Stomach (tissue), 9 donors: ENCODE data around the gene PANX3. TPM values are rescaled to one million over a fixed set of nuclear protein-coding genes. Genes with fewer than 3 reads are reported as not detected.
A peak's percentile ranks its signal among the peaks of the same experiment; 100 is the strongest.

Experiments used
- DNase-seq, 2 donors: peaks; one replicate each; pipeline versions ENCODE4 v3.0.0 to v3.0.0-alpha.2; 2013 to 2019
- H3K27ac ChIP-seq, 5 donors: fragments of 200-600 bp in 4 of 5; sonication (generic) in 4 of 5; one replicate each; pipeline ENCODE4 v1.5.1; 2013 to 2019; ENCODE audit warnings: mild to moderate bottlenecking in 1 of 5, moderate library complexity in 1 of 5
- H3K27me3 ChIP-seq, 3 donors: fragments of 200-600 bp; sonication (generic); one replicate each; pipeline ENCODE4 v1.5.1; 2017 to 2019; ENCODE audit warnings: mixed run types in 1 of 3
- H3K36me3 ChIP-seq, 4 donors: fragments of 200-600 bp; sonication (generic); 1 replicate in 3 of 4; 2 replicates in 1 of 4; pipeline ENCODE4 v1.5.1; 2016 to 2019
- H3K4me1 ChIP-seq, 4 donors: fragments of 200-600 bp; sonication (generic); one replicate each; pipeline ENCODE4 v1.5.1; 2016 to 2019
- H3K4me3 ChIP-seq, 4 donors: fragments of 200-600 bp; sonication (generic) in 3 of 4; one replicate each; pipeline ENCODE4 v1.5.1; 2016 to 2019; ENCODE audit warnings: mild to moderate bottlenecking in 1 of 4
- H3K9me3 ChIP-seq, 4 donors: fragments of 200-600 bp; sonication (generic); one replicate each; pipeline ENCODE4 v1.5.1; 2016 to 2019
- EP300 ChIP-seq: sonication (generic); formaldehyde crosslinking; IDR thresholded peaks from one replicate; pipeline ENCODE4 v1.6.1; 2017; ENCODE audit warnings: antibody characterized with exemption
- POLR2A ChIP-seq, 4 donors: fragments of 450-650 bp; IDR thresholded peaks; one replicate each; pipeline ENCODE4 v1.6.1; 2016; ENCODE audit warnings: antibody characterized with exemption in 4 of 4, control low read depth in 2 of 4, mild to moderate bottlenecking in 1 of 4, moderate library complexity in 1 of 4
- POLR2AphosphoS5 ChIP-seq, 3 donors: sonication (generic); formaldehyde crosslinking; IDR thresholded peaks; one replicate each; pipeline ENCODE4 v1.6.1; 2016; ENCODE audit warnings: antibody characterized with exemption in 3 of 3
- WGBS, 5 donors: extraction: QIAGEN DNeasy Blood & Tissue Kit in 3 of 5; methylation state at CpG; one replicate each; pipeline versions ENCODE4 v1.1.5 to v1.1.7; 2013 to 2018; 5-methylcytosine and 5-hydroxymethylcytosine counted together
- intact Hi-C: fragments of 100-400 bp; cut with DNase I; formaldehyde crosslinking; loops from one replicate; pipeline ENCODE4 v1.15.1; 2023; ENCODE audit warnings: low total_unique reads
- polyA plus RNA-seq, 3 donors: library from polyadenylated mRNA; stranded (reverse); fragments of 200-250 nt; gene quantifications; one replicate each; pipeline ENCODE4 v1.2.3, GENCODE V29; 2013
- total RNA-seq, 5 donors: library from RNA; depleted of rRNA; stranded (reverse); fragments of >200 nt; gene quantifications; one replicate each; pipeline versions ENCODE4 v1.1.0 to v1.2.3, GENCODE V29; 2014 to 2016
- TF ChIP-seq, protein P1 (sequence below), 7 experiments: fragments of 450-650 bp in 4 of 7; fragments of 200-600 bp in 3 of 7; sonication (generic) in 3 of 7; IDR thresholded peaks; one replicate each; pipeline ENCODE4 v1.5.1; 2016 to 2019; ENCODE audit warnings: antibody characterized with exemption in 7 of 7, control low read depth in 2 of 7, mild to moderate bottlenecking in 1 of 7
- donor health status: healthy with polysubstance abuse.
- donor health status: Bipolar disorder and iron deficiency.
- donor health status: healthy.

Gene PANX3
- total and polyA plus RNA-seq, 8 donors, result not detected

DNA sequence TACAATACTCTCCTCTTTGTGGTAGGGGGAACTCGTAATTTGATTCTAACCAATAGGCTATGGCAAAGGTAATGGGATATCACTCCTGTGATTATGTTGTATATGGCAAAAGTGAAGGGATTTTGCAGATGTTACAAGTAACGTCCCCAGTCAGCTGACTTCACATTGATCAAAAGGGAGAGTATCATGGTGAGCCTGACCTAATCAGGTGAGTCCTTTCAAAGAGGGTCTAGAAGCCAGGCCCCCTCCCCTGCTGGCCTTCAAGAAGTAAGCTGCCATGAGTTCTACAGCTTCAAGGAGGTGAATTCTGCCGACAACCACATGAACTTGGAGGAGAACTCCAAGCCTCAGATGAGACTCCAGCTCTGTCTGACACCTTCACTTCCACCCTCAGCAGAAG is 31.4 kb downstream of the PANX3 start:
- intact Hi-C loops, result no loop called here
- Histone ChIP-seq H3K4me3 (no peak overlapping the region), H3K4me1 (peaks cover 0 to 8% (median 6%) of the 10 kb centered on the region in 4 donors), H3K27me3 (no peaks in the 10 kb centered on the region), H3K9me3 (no peaks in the 10 kb centered on the region), H3K36me3 (peaks cover 5 to 40% (median 27%) of the 10 kb centered on the region in 4 donors), H3K27ac (no peak overlapping the region)
- DNase-seq, result no peak
- TF ChIP-seq, protein P1, sequence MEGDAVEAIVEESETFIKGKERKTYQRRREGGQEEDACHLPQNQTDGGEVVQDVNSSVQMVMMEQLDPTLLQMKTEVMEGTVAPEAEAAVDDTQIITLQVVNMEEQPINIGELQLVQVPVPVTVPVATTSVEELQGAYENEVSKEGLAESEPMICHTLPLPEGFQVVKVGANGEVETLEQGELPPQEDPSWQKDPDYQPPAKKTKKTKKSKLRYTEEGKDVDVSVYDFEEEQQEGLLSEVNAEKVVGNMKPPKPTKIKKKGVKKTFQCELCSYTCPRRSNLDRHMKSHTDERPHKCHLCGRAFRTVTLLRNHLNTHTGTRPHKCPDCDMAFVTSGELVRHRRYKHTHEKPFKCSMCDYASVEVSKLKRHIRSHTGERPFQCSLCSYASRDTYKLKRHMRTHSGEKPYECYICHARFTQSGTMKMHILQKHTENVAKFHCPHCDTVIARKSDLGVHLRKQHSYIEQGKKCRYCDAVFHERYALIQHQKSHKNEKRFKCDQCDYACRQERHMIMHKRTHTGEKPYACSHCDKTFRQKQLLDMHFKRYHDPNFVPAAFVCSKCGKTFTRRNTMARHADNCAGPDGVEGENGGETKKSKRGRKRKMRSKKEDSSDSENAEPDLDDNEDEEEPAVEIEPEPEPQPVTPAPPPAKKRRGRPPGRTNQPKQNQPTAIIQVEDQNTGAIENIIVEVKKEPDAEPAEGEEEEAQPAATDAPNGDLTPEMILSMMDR (IDR thresholded peaks at IDR 0.05), result no peak
- TF ChIP-seq POLR2A (IDR thresholded peaks at IDR 0.05) (no peak), EP300 (no peak), POLR2AphosphoS5 (IDR thresholded peaks at IDR 0.05) (no peak)
- WGBS, 5 donors, result 88 to 95% (median 94%) methylated on average over 3 of the region's 3 CpGs

DNA sequence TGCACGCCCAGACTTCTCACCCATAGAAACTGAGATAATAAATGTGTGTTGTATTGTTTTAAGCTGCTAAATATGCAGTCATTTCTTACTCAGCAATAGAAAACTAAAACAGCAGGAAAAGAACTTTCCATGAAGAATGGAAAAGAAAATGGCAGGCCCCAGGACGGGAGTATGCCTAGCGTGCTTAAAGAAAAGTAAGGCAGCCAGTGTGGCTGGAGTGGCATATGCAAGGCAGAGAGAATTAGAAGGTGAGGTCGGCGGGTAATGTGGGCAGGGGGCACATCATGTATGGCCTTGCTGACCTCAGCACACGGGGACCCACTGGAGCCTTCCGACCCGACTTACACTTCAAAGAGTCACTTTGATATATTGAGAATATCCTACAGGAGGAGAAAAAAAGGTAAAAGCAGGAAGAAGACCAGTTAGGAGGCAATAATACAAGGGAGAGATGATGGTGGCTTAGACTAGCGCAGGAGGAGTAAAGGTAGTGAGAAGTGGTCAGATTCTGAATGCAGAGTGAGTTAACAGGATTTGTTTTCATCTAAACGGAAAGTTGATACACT is 31.9 kb downstream of the PANX3 start:
- H3K4me1 ChIP-seq, result peaks cover 0 to 8% (median 6%) of the 10 kb centered on the region in 4 donors
- TF ChIP-seq POLR2AphosphoS5 (IDR thresholded peaks at IDR 0.05) (no peak), EP300 (no peak), POLR2A (IDR thresholded peaks at IDR 0.05) (no peak)
- TF ChIP-seq, protein P1 (IDR thresholded peaks at IDR 0.05), result no peak
- H3K9me3 ChIP-seq, result no peaks in the 10 kb centered on the region
- H3K4me3 ChIP-seq, result no peak overlapping the region
- WGBS, 5 donors, result 74 to 91% (median 88%) methylated on average over 10 of the region's 10 CpGs
- H3K27me3 ChIP-seq, result no peaks in the 10 kb centered on the region
- DNase-seq, result no peak
- intact Hi-C loops, result no loop called here
- H3K36me3 ChIP-seq, result peaks cover 0 to 38% (median 22%) of the 10 kb centered on the region in 4 donors
- no peak overlapping the region for H3K27ac ChIP-seq

DNA sequence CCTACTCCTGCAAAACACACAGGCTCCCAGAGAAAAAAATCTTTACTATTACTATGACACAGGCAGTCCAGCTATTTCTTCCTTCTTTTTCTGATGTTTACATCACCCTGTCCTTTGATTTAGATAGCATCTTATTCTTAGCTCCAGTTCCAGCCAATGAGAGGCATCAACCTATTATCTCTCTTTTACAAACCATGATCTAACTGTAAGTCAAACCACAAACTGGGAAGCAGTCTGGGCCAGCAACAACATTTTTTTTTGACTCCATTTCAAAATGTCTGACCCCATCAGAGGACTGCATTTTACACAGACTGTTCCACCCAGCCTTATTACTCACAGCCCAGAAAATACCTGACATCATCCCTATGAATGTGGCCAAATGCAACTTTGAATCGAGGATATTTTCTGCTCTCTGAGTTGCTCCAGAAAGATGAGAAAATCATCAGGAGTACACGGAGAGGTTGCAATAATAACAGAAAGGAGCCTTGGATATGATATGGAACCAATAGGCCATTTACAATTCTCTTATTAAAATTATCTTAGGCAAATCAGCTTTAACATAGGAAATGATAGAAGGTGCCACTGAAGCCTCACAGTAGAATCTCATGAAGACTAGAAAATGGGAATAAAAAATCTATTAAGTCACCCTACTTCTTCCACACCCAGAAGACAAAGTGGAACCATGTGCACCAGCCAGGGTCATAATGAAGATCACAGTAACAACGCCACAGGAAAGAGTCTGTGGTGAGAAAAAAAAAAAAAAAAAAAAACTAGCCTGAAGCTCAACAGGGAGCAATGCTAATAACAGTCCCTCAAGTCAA is 32.6 kb downstream of the PANX3 start:
- no peak overlapping the region for H3K4me3 ChIP-seq
- intact Hi-C loops, result no loop called here
- WGBS, 5 donors, result 44 to 53% (median 46%) methylated on average over 3 of the region's 3 CpGs
- DNase-seq, result no peak
- H3K27ac ChIP-seq, result no peak overlapping the region
- H3K9me3 ChIP-seq, result no peaks in the 10 kb centered on the region
- H3K4me1 ChIP-seq, result peaks cover 0 to 8% (median 6%) of the 10 kb centered on the region in 4 donors
- TF ChIP-seq, protein P1 (IDR thresholded peaks at IDR 0.05), result no peak
- TF ChIP-seq POLR2AphosphoS5 (IDR thresholded peaks at IDR 0.05) (no peak), EP300 (no peak), POLR2A (IDR thresholded peaks at IDR 0.05) (no peak)
- peaks cover 0 to 31% (median 18%) of the 10 kb centered on the region in 4 donors for H3K36me3 ChIP-seq
- H3K27me3 ChIP-seq, result no peaks in the 10 kb centered on the region

DNA sequence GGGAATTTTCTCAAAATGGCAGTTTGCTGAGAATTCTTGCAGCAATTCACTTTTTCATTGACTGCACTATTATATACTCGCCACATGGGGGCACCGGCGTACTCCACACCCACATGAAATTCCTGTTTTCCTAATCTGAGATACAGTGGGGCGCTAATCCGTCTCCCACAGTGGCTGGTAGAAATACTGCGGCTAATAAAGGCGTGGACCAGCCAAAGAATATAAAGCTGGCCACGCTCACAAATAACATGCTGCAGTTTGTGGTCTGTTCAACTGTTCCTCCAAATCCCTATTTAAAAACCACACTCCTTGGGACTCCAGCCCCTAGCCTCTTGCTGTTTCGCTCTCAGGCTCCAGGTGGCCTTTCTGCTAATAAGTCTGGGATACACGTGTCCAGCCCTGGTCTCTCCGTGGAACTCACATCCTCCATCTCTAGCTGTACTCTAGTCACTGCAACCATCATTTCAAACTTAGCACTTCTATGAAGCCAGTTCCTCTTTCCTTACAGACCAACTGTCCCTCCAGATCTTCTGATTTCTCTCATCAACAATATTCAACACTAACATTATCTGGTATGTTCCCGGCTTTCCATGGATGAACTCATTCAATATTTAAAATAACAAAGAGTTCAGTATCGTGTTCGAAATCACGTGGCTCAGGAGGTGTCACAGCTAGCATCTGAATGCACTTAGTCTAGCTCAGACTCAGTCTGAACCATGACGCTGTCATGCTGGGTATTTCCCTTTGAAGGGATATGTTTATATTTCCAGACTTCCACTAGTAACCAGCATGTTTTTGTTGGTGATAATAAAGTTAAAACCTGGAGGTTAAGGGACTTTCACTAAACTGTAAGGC is 33.4 kb downstream of the PANX3 start:
- no peak for TF ChIP-seq POLR2A (IDR thresholded peaks at IDR 0.05)
- TF ChIP-seq, protein P1 (IDR thresholded peaks at IDR 0.05), result peak in 5 of 7 experiments; percentile 55 to 82 (median 73)
- Histone ChIP-seq H3K4me3 (peak overlapping the region in 3 of 4 donors; percentile 19 to 22 (median 20)), H3K36me3 (peaks cover 0 to 27% (median 18%) of the 10 kb centered on the region in 4 donors), H3K9me3 (no peaks in the 10 kb centered on the region), H3K27ac (no peak overlapping the region), H3K27me3 (no peaks in the 10 kb centered on the region), H3K4me1 (peaks cover 0 to 8% (median 6%) of the 10 kb centered on the region in 4 donors)
- intact Hi-C loops, result no loop called here
- 20 to 24% (median 21%) methylated on average over 16 of the region's 16 CpGs for WGBS, 5 donors
- DNase-seq, result peak; percentile 57 to 87
